Adrenal gland (tissue), 5 donors: ENCODE measurements around the gene TRAPPC6A.

Source experiments
- POLR2A ChIP-seq, 2 donors: fragments of 450-650 bp; IDR thresholded peaks; one replicate each; pipeline ENCODE4 v1.6.1; 2017; ENCODE audit warnings: antibody characterized with exemption in 2 of 2, mild to moderate bottlenecking in 2 of 2, moderate library complexity in 1 of 2
- TF ChIP-seq, protein P1 (sequence below), 6 experiments: fragments of 450-650 bp in 4 of 6; fragments of 200-600 bp in 2 of 6; sonication (generic) in 1 of 6; IDR thresholded peaks; 1 replicate in 5 of 6; 2 replicates in 1 of 6; pipeline versions ENCODE4 v1.5.1 to v1.8.0; 2016 to 2021; ENCODE audit warnings: antibody characterized with exemption in 6 of 6, mild to moderate bottlenecking in 2 of 6, moderate library complexity in 1 of 6
- donor health status: DM: no; HTN: no; CAD: no.

DNA sequence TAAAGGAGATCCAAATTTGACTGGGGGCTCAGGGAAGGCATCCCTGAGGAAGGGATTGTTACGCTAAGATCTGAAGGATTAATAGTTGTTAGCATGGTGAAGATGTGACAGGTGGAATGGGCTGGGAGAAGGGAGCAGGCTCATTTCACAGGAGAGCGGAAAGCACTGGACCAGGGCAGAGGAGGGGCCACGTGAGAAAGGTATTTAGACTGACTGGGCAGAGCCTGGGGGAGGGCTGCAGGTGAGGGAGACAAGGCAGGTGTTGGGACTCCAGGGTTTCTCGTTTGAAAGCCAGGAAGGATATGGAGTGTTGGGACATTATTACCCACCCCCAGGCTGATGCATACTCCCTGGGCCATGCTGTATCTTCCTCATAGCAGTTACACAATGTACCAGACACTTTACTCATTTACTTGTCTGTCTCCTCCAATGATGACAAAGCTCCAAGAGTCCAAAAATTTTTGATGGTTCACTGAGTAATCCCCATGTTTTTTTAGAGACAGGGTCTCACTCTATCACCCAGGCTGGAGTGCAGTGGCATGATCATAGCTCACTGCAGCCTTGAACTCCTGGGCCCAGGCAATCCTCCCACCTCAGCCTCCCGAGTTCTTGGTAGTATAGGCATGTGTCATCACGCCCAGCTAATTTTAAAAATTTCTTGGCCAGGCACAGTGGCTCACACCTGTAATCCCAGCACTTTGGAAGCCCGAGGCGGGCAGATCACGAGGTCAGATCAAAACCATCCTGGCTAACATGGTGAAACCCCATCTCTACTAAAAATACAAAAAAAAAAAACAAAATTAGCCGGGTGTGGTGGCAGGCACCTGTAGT is 2.3 kb downstream of the TRAPPC6A start:
- TF ChIP-seq, protein P1, sequence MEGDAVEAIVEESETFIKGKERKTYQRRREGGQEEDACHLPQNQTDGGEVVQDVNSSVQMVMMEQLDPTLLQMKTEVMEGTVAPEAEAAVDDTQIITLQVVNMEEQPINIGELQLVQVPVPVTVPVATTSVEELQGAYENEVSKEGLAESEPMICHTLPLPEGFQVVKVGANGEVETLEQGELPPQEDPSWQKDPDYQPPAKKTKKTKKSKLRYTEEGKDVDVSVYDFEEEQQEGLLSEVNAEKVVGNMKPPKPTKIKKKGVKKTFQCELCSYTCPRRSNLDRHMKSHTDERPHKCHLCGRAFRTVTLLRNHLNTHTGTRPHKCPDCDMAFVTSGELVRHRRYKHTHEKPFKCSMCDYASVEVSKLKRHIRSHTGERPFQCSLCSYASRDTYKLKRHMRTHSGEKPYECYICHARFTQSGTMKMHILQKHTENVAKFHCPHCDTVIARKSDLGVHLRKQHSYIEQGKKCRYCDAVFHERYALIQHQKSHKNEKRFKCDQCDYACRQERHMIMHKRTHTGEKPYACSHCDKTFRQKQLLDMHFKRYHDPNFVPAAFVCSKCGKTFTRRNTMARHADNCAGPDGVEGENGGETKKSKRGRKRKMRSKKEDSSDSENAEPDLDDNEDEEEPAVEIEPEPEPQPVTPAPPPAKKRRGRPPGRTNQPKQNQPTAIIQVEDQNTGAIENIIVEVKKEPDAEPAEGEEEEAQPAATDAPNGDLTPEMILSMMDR (IDR thresholded peaks at IDR 0.05): no peak
- no peak for TF ChIP-seq POLR2A (IDR thresholded peaks at IDR 0.05)
